Measurements from ENCODE around the gene ESR2. TPM values are rescaled to one million over a fixed set of nuclear protein-coding genes. Genes with fewer than 3 reads are reported as not detected.
"Not testable (repeated sequence)": the region's sequence is repeated elsewhere in the genome, so short reads cannot be mapped to it uniquely, and the experiment has no call there.

The ESR2 gene
- total RNA-seq, 1 donor from 2014 or later, result 14.5 TPM

GRCh38 chr14:64198486-64198885, 95.7 kb downstream of the ESR2 start:
- no peak for DNase-seq (ENCODE audit: low spot score)

- DNase-seq (ENCODE audit: low spot score), result no peak
Measured at GRCh38 chr14:64197996-64198395, 96.2 kb downstream of the ESR2 start.

GRCh38 chr14:64196814-64197411, 97.3 kb downstream of the ESR2 start:
- DNase-seq (ENCODE audit: low spot score), result no peak

GRCh38 chr14:64196056-64196455, 98.1 kb downstream of the ESR2 start:
- DNase-seq (ENCODE audit: low spot score), result no peak

- no peak for DNase-seq (ENCODE audit: low spot score)
Measured at GRCh38 chr14:64195199-64195598, 99.0 kb downstream of the ESR2 start.

- no peak for DNase-seq (ENCODE audit: low spot score)
Measured at GRCh38 chr14:64194404-64194803, 99.8 kb downstream of the ESR2 start.

- DNase-seq (ENCODE audit: low spot score), result no peak
Measured at GRCh38 chr14:64193821-64194220, 100.3 kb downstream of the ESR2 start.

GRCh38 chr14:64191756-64192155, 102.4 kb downstream of the ESR2 start:
- no peak for DNase-seq (ENCODE audit: low spot score)

- no peak for DNase-seq (ENCODE audit: low spot score)
Measured at GRCh38 chr14:64190974-64191502, 103.1 kb downstream of the ESR2 start.

GRCh38 chr14:64187331-64187730, 106.8 kb downstream of the ESR2 start:
- DNase-seq (ENCODE audit: low spot score), result no peak

GRCh38 chr14:64186231-64187129, 107.7 kb downstream of the ESR2 start:
- DNase-seq (ENCODE audit: low spot score), result no peak

- DNase-seq (ENCODE audit: low spot score), result no peak
Measured at GRCh38 chr14:64185184-64185583, 109.0 kb downstream of the ESR2 start.

DNA sequence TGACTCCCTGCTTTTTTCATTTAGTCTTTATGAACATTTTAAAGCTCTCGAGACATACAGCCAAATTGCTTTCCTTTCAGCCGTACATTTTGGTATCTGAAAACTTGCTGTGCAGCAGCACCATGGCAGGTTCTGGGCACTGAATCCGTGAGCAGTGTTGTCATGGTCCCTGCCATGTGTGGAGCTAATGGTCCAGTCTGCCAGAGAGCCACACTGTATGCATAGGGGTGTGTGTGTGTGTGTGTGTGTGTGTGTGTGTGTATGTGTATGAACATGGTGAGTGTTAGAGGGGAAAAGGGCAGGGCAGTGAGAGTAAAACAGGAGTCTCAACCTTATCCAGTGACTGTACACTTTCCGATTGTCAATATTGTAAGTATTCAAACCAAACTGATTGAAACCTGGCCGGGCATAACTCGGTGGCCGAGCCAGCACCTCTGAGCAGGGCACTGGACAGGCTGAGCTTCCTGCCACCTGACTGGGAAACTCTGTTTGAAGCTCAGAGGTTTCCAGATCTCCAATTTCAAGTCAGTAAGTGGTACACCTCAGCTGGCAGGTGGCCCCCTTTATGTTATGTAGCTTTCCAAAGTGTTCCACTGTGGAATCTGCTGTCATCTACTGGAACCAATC, 110.0 kb downstream of the ESR2 start:
- no peak for DNase-seq (ENCODE audit: low spot score)

GRCh38 chr14:64182908-64183307, 111.3 kb downstream of the ESR2 start:
- DNase-seq (ENCODE audit: low spot score), result not testable (repeated sequence)

- no peak for DNase-seq (ENCODE audit: low spot score)
Measured at GRCh38 chr14:64178814-64179213, 115.4 kb downstream of the ESR2 start.

DNA sequence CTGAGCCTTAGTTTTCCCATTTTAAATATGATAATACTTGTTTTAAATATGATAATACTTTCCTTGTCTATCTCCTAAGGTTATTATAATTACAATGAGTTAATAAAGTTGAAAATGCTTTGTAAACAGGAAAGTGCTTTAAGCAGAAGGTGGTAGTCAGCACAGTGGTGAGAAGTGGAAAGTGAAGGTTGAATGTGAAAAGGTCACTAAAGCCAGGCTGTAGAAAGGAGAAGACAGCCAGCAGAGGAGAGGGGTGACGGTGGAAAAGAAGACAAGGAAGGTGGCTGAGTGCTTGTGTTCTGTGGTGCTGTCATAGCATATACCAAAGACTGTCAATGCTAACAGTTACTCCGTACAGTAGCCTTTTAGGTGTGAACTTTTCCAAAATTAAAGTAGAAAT, 117.8 kb downstream of the ESR2 start:
- DNase-seq (ENCODE audit: low spot score), result no peak

- DNase-seq (ENCODE audit: low spot score), result no peak
Measured at GRCh38 chr14:64174922-64175782, 119.0 kb downstream of the ESR2 start.

DNA sequence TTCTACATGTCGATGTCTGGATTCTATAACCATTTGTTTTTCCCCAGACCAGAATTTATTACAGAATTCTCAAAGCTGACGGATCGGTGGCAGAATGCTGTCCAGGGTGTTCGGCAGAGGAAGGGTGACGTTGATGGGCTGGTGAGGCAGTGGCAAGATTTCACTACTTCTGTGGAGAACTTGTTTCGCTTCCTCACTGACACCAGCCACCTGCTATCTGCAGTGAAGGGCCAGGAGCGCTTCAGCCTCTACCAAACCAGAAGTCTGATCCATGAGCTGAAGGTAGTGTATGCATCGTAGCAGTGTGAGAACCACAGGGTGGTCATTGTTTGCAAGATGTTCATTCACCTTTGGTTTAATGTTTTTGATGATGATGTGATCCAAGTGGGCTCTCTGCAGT, 124.0 kb downstream of the ESR2 start:
- DNase-seq (ENCODE audit: low spot score), result no peak

DNA sequence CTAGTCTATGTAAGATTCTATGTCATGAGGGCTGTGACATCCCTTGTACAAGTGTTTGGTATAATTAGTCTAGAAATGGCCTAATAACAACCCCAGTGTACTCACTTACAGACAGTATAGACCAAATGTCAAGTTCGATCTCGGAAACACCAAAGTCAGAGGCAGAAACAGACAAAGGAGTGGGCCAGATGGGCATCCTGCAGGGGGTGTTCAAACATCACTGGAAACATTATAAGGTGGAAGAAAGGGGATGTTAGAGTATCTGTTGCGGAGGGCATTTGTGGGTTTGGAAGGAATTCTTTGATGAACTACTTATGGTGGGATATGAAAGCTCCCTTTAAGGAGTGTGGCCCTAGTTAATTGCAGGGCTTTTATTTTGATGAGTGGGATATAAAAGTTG, 134.6 kb downstream of the ESR2 start:
- no peak for DNase-seq (ENCODE audit: low spot score)

DNA sequence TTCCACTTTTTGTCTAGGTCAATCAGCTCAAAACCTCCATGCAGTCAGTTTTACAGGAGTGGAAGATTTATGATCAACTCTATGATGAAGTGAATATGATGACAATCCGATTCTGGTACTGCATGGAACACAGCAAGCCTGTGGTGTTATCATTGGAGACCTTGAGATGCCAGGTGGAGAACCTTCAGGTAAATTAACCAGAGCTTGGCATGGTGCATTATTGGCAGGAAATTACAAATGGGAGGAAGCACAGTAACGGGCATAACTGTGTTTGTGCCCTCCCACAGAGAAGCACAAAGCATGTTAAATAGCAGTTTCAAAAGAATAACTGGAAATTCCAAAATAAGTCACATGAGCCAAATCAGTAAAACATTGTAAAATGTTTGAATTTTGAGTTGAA, 135.6 kb downstream of the ESR2 start:
- no peak for DNase-seq (ENCODE audit: low spot score)

- no peak for DNase-seq (ENCODE audit: low spot score)
Measured at GRCh38 chr14:64149921-64150320, 144.2 kb downstream of the ESR2 start.

All from ureter (tissue), 1 donor.